Measurements from ENCODE around the gene KIAA1328.

The KIAA1328 gene

DNA sequence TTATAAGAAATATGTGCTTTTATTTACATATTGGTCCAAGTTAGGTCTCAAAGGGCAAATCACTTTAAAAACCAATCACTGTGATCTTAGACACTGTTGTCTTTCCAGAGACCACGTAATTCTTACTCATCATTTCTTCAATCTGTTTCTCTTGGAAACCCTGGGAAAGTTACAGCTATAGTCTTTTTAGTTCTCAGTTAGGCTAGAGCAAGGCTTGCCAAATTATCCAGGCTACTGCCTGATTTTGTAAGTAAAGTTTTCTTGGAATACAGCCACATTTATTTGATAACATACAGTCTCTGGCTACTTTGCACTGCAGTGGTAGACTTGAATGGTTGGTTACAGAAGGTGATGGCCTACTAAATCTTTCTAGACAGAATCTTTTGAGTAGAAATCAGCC is 106.0 kb downstream of the KIAA1328 start:
- H2AFZ ChIP-seq, result no peak overlapping the region
- H3K9me3 ChIP-seq (ENCODE audit: control insufficient read depth, low read length), result no peaks in the 10 kb centered on the region
- no peaks in the 10 kb centered on the region for H3K79me2 ChIP-seq
- H3K27ac ChIP-seq, result no peak overlapping the region
- no peak overlapping the region for H3K4me2 ChIP-seq (ENCODE audit: low read length)
- no peak overlapping the region for H3K9ac ChIP-seq
- TF ChIP-seq, protein P1, sequence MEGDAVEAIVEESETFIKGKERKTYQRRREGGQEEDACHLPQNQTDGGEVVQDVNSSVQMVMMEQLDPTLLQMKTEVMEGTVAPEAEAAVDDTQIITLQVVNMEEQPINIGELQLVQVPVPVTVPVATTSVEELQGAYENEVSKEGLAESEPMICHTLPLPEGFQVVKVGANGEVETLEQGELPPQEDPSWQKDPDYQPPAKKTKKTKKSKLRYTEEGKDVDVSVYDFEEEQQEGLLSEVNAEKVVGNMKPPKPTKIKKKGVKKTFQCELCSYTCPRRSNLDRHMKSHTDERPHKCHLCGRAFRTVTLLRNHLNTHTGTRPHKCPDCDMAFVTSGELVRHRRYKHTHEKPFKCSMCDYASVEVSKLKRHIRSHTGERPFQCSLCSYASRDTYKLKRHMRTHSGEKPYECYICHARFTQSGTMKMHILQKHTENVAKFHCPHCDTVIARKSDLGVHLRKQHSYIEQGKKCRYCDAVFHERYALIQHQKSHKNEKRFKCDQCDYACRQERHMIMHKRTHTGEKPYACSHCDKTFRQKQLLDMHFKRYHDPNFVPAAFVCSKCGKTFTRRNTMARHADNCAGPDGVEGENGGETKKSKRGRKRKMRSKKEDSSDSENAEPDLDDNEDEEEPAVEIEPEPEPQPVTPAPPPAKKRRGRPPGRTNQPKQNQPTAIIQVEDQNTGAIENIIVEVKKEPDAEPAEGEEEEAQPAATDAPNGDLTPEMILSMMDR (IDR thresholded peaks at IDR 0.05), result no peak
- H3K27me3 ChIP-seq (ENCODE audit: control insufficient read depth, insufficient read depth, low read length), result no peaks in the 10 kb centered on the region
- H3K36me3 ChIP-seq (ENCODE audit: control insufficient read depth, insufficient read depth, low read length), result no peaks in the 10 kb centered on the region
- H3K4me1 ChIP-seq, result no peaks in the 10 kb centered on the region
- H3K4me3 ChIP-seq (ENCODE audit: low read depth, low read length), result no peak overlapping the region

DNA sequence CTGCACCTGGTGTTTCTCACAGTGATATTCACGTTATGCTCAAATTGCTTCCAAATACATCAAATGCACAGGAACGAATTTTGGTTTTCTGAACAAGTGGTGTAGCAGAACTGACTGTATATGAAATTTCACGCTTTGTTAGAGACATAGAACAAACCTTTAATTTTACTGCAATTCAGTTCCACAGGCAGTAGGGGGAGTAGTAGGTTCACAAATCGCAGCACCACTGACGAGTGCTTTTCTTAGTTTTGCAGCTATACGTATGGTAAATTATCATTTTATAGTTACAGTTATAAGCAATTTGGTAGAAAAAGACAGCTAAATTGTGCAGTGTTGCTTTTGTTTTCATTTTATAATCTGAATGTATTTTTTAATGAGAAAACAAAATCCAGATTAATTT is 113.3 kb downstream of the KIAA1328 start:
- H3K27me3 ChIP-seq (ENCODE audit: control insufficient read depth, insufficient read depth, low read length), result no peaks in the 10 kb centered on the region
- no peak overlapping the region for H3K9ac ChIP-seq
- H3K27ac ChIP-seq, result no peak overlapping the region
- no peaks in the 10 kb centered on the region for H3K4me1 ChIP-seq
- H3K79me2 ChIP-seq, result no peaks in the 10 kb centered on the region
- no peak overlapping the region for H2AFZ ChIP-seq
- no peaks in the 10 kb centered on the region for H3K9me3 ChIP-seq (ENCODE audit: control insufficient read depth, low read length)
- H3K4me2 ChIP-seq (ENCODE audit: low read length), result no peak overlapping the region
- H3K36me3 ChIP-seq (ENCODE audit: control insufficient read depth, insufficient read depth, low read length), result no peaks in the 10 kb centered on the region
- no peak overlapping the region for H3K4me3 ChIP-seq (ENCODE audit: low read depth, low read length)
- TF ChIP-seq, protein P1 (IDR thresholded peaks at IDR 0.05), result no peak

DNA sequence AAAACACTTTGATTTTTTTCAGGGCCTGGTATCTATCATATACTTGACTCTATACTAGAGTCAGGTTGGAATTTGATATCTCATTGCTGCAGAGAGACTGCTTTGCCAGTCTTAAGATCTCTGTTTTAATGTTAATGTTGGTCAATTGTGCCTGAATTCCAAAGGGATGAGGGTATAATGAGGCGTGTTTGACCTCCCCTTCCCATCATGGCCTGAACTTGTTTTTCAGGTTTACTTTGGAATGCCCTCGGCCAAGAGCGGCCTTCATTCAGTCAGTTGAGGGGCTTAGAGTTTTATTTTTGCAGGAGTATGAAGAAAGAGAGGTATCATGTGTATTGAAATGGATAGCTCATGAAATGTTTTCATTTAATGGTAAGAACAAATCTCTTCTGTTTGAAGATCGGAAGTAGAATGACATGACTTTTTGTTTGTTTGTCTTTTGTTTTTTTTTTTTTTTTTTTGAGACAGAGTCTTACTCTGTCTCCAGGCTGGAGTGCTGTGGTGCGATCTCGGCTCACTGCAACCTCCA is 119.0 kb downstream of the KIAA1328 start:
- TF ChIP-seq, protein P1 (IDR thresholded peaks at IDR 0.05), result no peak
- Histone ChIP-seq H3K27ac (no peak overlapping the region), H3K4me1 (no peaks in the 10 kb centered on the region), H3K4me3 (ENCODE audit: low read depth, low read length) (no peak overlapping the region), H3K36me3 (ENCODE audit: control insufficient read depth, insufficient read depth, low read length) (no peaks in the 10 kb centered on the region), H3K4me2 (ENCODE audit: low read length) (no peak overlapping the region), H3K79me2 (no peaks in the 10 kb centered on the region), H3K27me3 (ENCODE audit: control insufficient read depth, insufficient read depth, low read length) (no peaks in the 10 kb centered on the region), H2AFZ (no peak overlapping the region), H3K9ac (no peak overlapping the region), H3K9me3 (ENCODE audit: control insufficient read depth, low read length) (no peaks in the 10 kb centered on the region)

DNA sequence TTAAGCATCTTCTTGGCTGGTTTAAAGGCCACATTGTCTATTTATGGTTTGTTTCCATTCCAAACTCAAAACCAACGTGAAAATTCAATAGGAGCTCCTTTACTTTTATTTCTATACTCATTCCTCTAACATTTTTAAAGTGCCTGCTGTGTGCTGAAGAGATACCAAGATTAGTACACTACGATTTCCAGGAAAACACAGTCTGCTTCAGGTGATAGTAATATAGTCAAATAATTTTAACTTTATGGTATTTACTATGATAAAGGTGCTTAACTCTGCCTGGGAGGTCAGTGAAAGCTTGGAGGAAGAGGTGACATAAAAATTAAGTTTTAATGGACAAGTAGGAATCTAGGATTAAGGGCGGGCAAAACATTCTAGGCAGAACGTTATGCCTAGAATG is 121.4 kb downstream of the KIAA1328 start:
- H3K4me2 ChIP-seq (ENCODE audit: low read length), result no peak overlapping the region
- no peak overlapping the region for H3K4me3 ChIP-seq (ENCODE audit: low read depth, low read length)
- no peak overlapping the region for H3K9ac ChIP-seq
- H3K27ac ChIP-seq, result no peak overlapping the region
- no peaks in the 10 kb centered on the region for H3K36me3 ChIP-seq (ENCODE audit: control insufficient read depth, insufficient read depth, low read length)
- no peaks in the 10 kb centered on the region for H3K4me1 ChIP-seq
- TF ChIP-seq, protein P1 (IDR thresholded peaks at IDR 0.05), result no peak
- H3K79me2 ChIP-seq, result no peaks in the 10 kb centered on the region
- H2AFZ ChIP-seq, result no peak overlapping the region
- no peaks in the 10 kb centered on the region for H3K27me3 ChIP-seq (ENCODE audit: control insufficient read depth, insufficient read depth, low read length)
- no peaks in the 10 kb centered on the region for H3K9me3 ChIP-seq (ENCODE audit: control insufficient read depth, low read length)

DNA sequence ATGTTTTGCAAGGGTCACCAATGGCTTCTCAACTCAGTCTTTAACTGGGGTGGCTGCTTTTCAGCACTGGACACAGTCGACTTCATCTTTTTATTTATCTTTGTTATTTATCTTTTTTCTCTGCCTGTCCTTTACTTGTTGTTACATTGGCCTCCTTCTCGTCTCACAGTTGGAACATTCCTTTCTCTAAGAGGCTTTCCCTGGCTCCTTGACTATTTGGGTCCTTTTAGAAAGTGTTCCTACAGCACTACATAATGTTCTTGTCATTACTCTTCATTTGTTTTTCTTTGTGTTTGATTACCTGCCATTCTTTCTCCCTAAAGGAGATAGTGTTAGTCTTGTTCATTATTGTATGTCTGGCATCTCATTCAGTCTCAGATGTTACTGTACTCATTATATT is 122.0 kb downstream of the KIAA1328 start:
- H2AFZ ChIP-seq, result no peak overlapping the region
- no peaks in the 10 kb centered on the region for H3K36me3 ChIP-seq (ENCODE audit: control insufficient read depth, insufficient read depth, low read length)
- H3K27ac ChIP-seq, result no peak overlapping the region
- no peak overlapping the region for H3K9ac ChIP-seq
- TF ChIP-seq, protein P1 (IDR thresholded peaks at IDR 0.05), result no peak
- H3K4me3 ChIP-seq (ENCODE audit: low read depth, low read length), result no peak overlapping the region
- no peaks in the 10 kb centered on the region for H3K79me2 ChIP-seq
- no peaks in the 10 kb centered on the region for H3K27me3 ChIP-seq (ENCODE audit: control insufficient read depth, insufficient read depth, low read length)
- H3K9me3 ChIP-seq (ENCODE audit: control insufficient read depth, low read length), result no peaks in the 10 kb centered on the region
- H3K4me2 ChIP-seq (ENCODE audit: low read length), result no peak overlapping the region
- H3K4me1 ChIP-seq, result no peaks in the 10 kb centered on the region
